GM12875 (cell line): ENCODE data around the gene TENT5C.

Experiments
- H3K4me3 ChIP-seq: one replicate; pipeline ENCODE4 v1.5.1; 2011; ENCODE audit warnings: low read depth, low read length, control low read depth
- TF ChIP-seq, protein P1 (sequence below): IDR thresholded peaks from 2 replicates; pipeline ENCODE4 v1.5.1; 2011; ENCODE audit warnings: low read depth, mild to moderate bottlenecking, control low read depth, inconsistent platforms, low read length, moderate library complexity, borderline replicate concordance; ENCODE audit not compliant: insufficient read depth

The TENT5C gene

GRCh38 chr1:117628343-117628742, 22.5 kb downstream of the TENT5C start:
- TF ChIP-seq, protein P1, sequence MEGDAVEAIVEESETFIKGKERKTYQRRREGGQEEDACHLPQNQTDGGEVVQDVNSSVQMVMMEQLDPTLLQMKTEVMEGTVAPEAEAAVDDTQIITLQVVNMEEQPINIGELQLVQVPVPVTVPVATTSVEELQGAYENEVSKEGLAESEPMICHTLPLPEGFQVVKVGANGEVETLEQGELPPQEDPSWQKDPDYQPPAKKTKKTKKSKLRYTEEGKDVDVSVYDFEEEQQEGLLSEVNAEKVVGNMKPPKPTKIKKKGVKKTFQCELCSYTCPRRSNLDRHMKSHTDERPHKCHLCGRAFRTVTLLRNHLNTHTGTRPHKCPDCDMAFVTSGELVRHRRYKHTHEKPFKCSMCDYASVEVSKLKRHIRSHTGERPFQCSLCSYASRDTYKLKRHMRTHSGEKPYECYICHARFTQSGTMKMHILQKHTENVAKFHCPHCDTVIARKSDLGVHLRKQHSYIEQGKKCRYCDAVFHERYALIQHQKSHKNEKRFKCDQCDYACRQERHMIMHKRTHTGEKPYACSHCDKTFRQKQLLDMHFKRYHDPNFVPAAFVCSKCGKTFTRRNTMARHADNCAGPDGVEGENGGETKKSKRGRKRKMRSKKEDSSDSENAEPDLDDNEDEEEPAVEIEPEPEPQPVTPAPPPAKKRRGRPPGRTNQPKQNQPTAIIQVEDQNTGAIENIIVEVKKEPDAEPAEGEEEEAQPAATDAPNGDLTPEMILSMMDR = no peak

DNA sequence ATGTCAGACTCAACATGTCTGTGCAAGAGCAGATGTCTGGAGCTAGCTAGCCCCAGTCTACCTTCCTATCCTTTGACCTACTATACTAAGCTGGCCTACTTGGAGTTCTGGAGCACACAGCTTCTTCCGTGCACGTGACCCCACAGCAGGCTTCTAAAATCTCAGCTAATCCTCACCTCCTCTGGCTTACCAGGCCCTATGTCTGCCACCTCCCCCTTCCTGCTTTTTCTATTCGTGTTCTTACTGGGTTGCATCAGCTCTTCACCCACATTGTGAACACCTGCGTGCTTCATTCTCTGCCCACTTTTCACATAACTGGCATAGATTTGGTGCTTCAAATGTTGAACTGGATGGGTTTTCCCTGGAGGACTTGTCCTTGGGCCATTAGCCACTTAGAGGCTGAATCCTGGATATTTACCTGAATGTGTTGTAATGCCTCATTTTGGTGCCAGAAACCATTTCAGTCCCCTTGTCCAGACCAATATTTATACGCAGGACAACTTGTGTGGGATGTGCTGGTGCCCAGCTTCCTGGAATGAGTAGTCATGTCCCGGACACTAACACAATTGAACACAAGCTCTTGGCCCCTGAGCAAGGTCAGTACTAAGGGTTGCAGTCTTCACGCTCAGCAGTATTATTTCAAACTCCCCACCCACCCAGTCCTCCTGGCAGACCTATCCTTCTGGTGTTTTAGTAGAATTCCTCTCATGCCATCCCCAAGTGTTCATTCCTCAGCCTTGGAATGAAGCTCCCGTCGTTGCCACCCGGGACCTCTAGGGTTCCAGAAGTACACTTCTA, 24.0 kb downstream of the TENT5C start:
- TF ChIP-seq, protein P1 = no peak
- no peak overlapping the region for H3K4me3 ChIP-seq

More at GRCh38 chr1:117628343-117628742, 22.5 kb downstream of the TENT5C start:
- H3K4me3 ChIP-seq = no peak overlapping the region

GRCh38 chr1:117630423-117630998, 24.7 kb downstream of the TENT5C start:
- TF ChIP-seq, protein P1 = no peak
- no peak overlapping the region for H3K4me3 ChIP-seq

DNA sequence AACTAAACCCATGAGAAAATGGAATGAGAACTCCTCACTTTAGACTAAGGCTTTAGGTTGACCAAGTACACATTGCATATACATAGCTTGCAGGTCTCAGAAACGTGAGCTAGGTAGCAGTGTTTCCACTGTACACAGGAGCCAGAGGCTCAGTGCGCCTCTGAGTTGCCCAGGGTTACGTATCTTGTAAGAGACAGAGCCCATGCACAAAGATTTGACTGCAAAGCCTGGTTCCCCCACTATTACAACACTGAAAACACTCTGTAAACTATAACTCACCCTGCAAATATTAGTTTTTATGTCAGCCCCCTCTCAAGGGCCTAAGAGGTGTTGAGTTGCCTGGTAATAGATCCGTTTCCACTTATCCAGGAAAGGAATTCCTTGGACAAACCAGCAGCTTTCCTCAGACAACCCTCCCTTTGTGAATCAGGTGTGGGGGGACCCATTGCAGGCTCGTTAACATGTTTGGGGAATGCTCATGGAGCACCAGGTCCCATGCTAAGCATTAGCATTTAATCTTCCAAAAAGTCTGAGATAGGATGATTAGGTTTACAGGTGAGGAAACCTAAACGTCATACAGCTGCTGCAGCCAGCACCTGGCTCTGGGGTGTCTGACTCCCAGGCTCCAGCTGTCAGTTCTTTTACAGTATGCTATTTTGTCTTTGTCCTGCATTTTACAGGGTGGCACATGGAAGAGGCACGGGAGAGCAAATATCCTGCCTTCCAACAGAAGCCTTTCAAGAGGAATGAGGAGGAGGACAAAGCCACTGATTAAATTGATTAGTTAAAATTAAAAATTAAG, 25.7 kb downstream of the TENT5C start:
- TF ChIP-seq, protein P1 = no peak
- no peak overlapping the region for H3K4me3 ChIP-seq

DNA sequence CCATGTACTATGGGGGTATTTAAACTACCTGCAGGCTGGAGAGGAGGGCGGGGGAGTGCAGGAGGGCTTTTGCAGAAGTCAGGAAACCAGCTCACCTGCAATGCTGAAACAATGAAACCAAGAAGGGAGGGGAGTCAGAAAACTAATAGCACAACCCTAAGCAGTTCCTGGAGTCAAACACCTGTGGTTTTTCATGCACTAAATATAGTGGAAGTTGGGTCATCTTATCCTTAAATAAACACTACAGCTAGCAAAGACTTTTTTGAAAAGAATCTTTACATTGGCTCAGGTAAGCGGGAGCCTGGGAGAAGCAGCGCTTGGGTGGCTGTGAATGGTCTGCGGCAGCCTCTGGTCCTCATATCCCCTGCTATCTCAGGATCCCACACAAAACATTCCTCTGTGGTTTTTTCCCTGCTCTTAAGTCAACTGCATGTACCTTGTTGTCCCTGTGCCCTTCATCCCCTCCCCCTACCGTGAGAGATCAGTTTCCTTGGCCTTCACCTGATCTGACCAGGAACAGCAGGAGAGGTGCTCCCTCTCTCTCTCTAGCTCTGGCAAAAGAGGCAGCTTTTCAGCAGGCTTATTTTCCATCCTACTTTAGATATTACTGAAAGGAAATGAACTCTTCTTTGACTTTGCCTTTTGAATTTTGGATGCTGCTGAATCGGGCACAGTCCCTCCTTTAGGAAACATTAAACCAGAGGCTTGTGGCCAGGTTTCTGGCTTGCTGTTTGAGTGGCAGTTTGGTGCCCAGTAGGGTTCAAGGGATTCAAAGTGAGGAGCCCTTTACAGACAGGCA, 26.6 kb downstream of the TENT5C start:
- TF ChIP-seq, protein P1 = no peak
- no peak overlapping the region for H3K4me3 ChIP-seq

- no peak overlapping the region for H3K4me3 ChIP-seq
These were observed 27.2 kb downstream of the TENT5C start for GRCh38 chr1:117633068-117633345.

More at GRCh38 chr1:117633068-117633345, 27.2 kb downstream of the TENT5C start:
- TF ChIP-seq, protein P1 = no peak
